Calu3 (cell line): ENCODE data around the gene BTBD10. TPM values are rescaled to one million over a fixed set of nuclear protein-coding genes. Genes with fewer than 3 reads are reported as not detected.
"Not testable (repeated sequence)": the region's sequence is repeated elsewhere in the genome, so short reads cannot be mapped to it uniquely, and the experiment has no call there.

Source experiments
- BruUV-seq: library from RNA; stranded (reverse); fragments of 400-500 nt; replicated peaks from 2 replicates; lab custom pipeline; 2021; lab: Mats Ljungman, UMichigan
- CTCF ChIA-PET: fragments of 300-600 bp; sonication (Branson Sonifier 250); formaldehyde crosslinking; loops from one replicate; lab custom pipeline; 2022; ENCODE audit warnings: antibody characterized with exemption; lab: Charles Lee
- DNase-seq: peaks from one replicate; pipeline ENCODE4 v3.0.0; 2022
- H3K27ac Mint-ChIP-seq: one replicate; pipeline ENCODE4 v1.8.0; 2022; ENCODE audit warnings: mixed read lengths; ENCODE audit not compliant: unreplicated experiment
- H3K27me3 Mint-ChIP-seq: one replicate; pipeline ENCODE4 v1.8.0; 2022; ENCODE audit warnings: mixed read lengths; ENCODE audit not compliant: unreplicated experiment
- H3K36me3 Mint-ChIP-seq: one replicate; pipeline ENCODE4 v1.8.0; 2022; ENCODE audit warnings: mild to moderate bottlenecking, moderate library complexity, mixed read lengths; ENCODE audit not compliant: insufficient read depth, unreplicated experiment
- H3K4me1 Mint-ChIP-seq: one replicate; pipeline ENCODE4 v1.8.0; 2022; ENCODE audit warnings: mild to moderate bottlenecking, low read depth, mixed read lengths; ENCODE audit not compliant: unreplicated experiment
- H3K4me3 Mint-ChIP-seq: one replicate; pipeline ENCODE4 v1.8.0; 2022; ENCODE audit warnings: mild to moderate bottlenecking, low read depth, moderate library complexity, mixed read lengths; ENCODE audit not compliant: unreplicated experiment
- H3K9me3 Mint-ChIP-seq: one replicate; pipeline ENCODE4 v1.8.0; 2022; ENCODE audit warnings: low read depth, mixed read lengths; ENCODE audit not compliant: unreplicated experiment
- intact Hi-C: fragments of 100-400 bp; cut with micrococcal nuclease; formaldehyde crosslinking; loops from one replicate; pipeline ENCODE4 v1.10.0; 2022; ENCODE audit not compliant: unreplicated experiment
- total RNA-seq: library from RNA; stranded (reverse); gene quantifications from 2 replicates; pipeline ENCODE4 v1.2.3, GENCODE V29; 2022
- TF ChIP-seq, protein P1 (sequence below): fragments of 200-600 bp; IDR thresholded peaks from one replicate; pipeline ENCODE4 v1.8.0; 2022; ENCODE audit warnings: antibody characterized with exemption; ENCODE audit not compliant: unreplicated experiment

The BTBD10 gene
- total RNA-seq, 1 experiment from 2014 or later: 33.3 TPM

GRCh38 chr11:13405220-13405619 lies 57.8 kb downstream of the BTBD10 start:
- Mint-ChIP-seq H3K36me3 (peaks cover 5% of the 10 kb centered on the region), H3K9me3 (peaks cover 3% of the 10 kb centered on the region), H3K4me3 (no peak overlapping the region), H3K27me3 (no peaks in the 10 kb centered on the region), H3K4me1 (no peaks in the 10 kb centered on the region), H3K27ac (no peak overlapping the region)
- CTCF ChIA-PET: no interaction called here
- BruUV-seq: no TSS peak
- no peak for DNase-seq
- TF ChIP-seq, protein P1, sequence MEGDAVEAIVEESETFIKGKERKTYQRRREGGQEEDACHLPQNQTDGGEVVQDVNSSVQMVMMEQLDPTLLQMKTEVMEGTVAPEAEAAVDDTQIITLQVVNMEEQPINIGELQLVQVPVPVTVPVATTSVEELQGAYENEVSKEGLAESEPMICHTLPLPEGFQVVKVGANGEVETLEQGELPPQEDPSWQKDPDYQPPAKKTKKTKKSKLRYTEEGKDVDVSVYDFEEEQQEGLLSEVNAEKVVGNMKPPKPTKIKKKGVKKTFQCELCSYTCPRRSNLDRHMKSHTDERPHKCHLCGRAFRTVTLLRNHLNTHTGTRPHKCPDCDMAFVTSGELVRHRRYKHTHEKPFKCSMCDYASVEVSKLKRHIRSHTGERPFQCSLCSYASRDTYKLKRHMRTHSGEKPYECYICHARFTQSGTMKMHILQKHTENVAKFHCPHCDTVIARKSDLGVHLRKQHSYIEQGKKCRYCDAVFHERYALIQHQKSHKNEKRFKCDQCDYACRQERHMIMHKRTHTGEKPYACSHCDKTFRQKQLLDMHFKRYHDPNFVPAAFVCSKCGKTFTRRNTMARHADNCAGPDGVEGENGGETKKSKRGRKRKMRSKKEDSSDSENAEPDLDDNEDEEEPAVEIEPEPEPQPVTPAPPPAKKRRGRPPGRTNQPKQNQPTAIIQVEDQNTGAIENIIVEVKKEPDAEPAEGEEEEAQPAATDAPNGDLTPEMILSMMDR: no peak
- intact Hi-C loops: no loop called here

GRCh38 chr11:13398335-13398734 lies 64.7 kb downstream of the BTBD10 start:
- H3K27ac Mint-ChIP-seq: not testable (repeated sequence)

GRCh38 chr11:13391217-13391616 lies 71.8 kb downstream of the BTBD10 start:
- CTCF ChIA-PET: no interaction called here
- peaks cover 9% of the 10 kb centered on the region for H3K36me3 Mint-ChIP-seq
- TF ChIP-seq, protein P1: no peak
- H3K4me1 Mint-ChIP-seq: no peaks in the 10 kb centered on the region
- H3K9me3 Mint-ChIP-seq: no peaks in the 10 kb centered on the region
- H3K27me3 Mint-ChIP-seq: no peaks in the 10 kb centered on the region
- DNase-seq: no peak
- H3K27ac Mint-ChIP-seq: no peak overlapping the region
- intact Hi-C loops: no loop called here
- no TSS peak for BruUV-seq
- no peak overlapping the region for H3K4me3 Mint-ChIP-seq

More at GRCh38 chr11:13398335-13398734, 64.7 kb downstream of the BTBD10 start:
- H3K4me1 Mint-ChIP-seq, H3K27me3 Mint-ChIP-seq, H3K9me3 Mint-ChIP-seq, H3K4me3 Mint-ChIP-seq, intact Hi-C loops, BruUV-seq, DNase-seq, H3K36me3 Mint-ChIP-seq, CTCF ChIA-PET: not testable (repeated sequence)

DNA sequence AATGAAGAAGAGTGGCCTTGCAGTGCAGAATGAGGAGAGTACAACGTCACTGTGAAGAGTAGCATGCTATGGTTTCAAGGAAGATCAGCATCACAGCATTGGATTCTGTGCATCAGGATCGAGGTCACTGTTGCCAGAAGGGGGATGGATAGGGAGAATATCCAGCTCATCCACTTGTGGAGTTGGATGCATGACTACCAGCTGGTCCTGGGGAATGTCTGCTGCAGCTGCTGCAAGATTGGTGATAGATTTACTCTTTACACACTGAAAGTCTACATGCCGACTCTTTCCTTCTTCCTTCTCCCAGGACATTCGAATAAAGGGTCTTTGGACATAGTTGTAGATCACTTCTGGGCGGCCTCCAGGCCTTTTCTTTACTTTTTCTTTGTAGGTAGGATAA lies 74.3 kb downstream of the BTBD10 start:
- Mint-ChIP-seq H3K36me3 (peaks cover 10% of the 10 kb centered on the region), H3K9me3 (no peaks in the 10 kb centered on the region), H3K27ac (no peak overlapping the region), H3K4me1 (no peaks in the 10 kb centered on the region), H3K27me3 (no peaks in the 10 kb centered on the region), H3K4me3 (no peak overlapping the region)
- BruUV-seq: no TSS peak
- TF ChIP-seq, protein P1: no peak
- no peak for DNase-seq
- CTCF ChIA-PET: interaction anchor here (0.7 kb wide), 1 partner anchor 186 kb away, joined by 5 read pairs; no protein-coding TSS in a partner anchor
- intact Hi-C loops: no loop called here

- no peak overlapping the region for H3K27ac Mint-ChIP-seq
- TF ChIP-seq, protein P1: no peak
- intact Hi-C loops: no loop called here
- CTCF ChIA-PET: no interaction called here
- no peaks in the 10 kb centered on the region for H3K27me3 Mint-ChIP-seq
- BruUV-seq: no TSS peak
- peaks cover 10% of the 10 kb centered on the region for H3K36me3 Mint-ChIP-seq
- H3K4me1 Mint-ChIP-seq: no peaks in the 10 kb centered on the region
- H3K4me3 Mint-ChIP-seq: no peak overlapping the region
- H3K9me3 Mint-ChIP-seq: no peaks in the 10 kb centered on the region
- no peak for DNase-seq
Measured at GRCh38 chr11:13386567-13386966, 76.5 kb downstream of the BTBD10 start.
